ENCODE results near the gene CCNH.

The CCNH gene

DNA sequence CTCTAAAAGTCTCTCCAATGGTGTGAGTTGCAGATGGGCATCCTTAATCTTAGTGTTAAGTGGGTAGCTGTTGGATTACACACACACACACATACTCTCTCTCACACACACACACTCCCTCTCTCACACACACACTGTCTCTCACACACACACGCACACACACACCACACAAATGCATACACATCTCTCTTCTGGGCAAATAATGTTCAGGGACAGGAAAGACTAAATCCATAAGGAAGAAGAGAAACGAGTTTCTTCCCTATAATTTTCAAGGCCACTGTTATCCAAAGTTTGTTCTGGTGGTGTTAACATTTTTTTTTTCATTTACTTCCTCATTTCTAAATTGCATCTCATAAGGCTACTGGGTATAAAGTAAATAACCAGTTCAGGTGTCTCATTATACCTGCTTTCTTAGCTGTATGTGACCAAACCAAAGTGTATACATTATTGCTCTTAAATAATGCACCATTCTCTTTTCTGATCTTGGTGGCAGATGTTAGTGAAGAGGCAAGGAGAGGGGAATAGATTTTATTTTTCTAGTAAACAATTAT is 22.5 kb upstream of the CCNH start:
- Histone ChIP-seq H3K4me2 (ENCODE audit: low read depth, low read length) (no peak overlapping the region), H4K20me1 (ENCODE audit: insufficient read depth, low read length) (no peaks in the 10 kb centered on the region), H3K27me3 (replicated peaks; ENCODE audit: insufficient read depth, low read length) (no peaks in the 10 kb centered on the region), H3K4me3 (ENCODE audit: low read length) (no peak overlapping the region), H3K9me2 (replicated peaks; ENCODE audit: insufficient read depth, low read length) (no peaks in the 10 kb centered on the region), H3K9me3 (replicated peaks; ENCODE audit: insufficient read depth, low read length) (no peaks in the 10 kb centered on the region), H3K9ac (ENCODE audit: low read length) (no peak overlapping the region), H3K27ac (ENCODE audit: low read length) (no peak overlapping the region), H2AFZ (ENCODE audit: low read length) (no peak overlapping the region), H3F3A (ENCODE audit: insufficient read depth, low read length) (no peaks in the 10 kb centered on the region), H3K4me1 (ENCODE audit: low read length) (no peaks in the 10 kb centered on the region), H3K79me2 (ENCODE audit: low read length) (no peaks in the 10 kb centered on the region), H3K36me3 (replicated peaks; ENCODE audit: insufficient read depth, low read length) (no peaks in the 10 kb centered on the region)
- TF ChIP-seq CTCF (IDR thresholded peaks at IDR 0.05; ENCODE audit: low read length) (no peak), EZH2phosphoT487 (IDR thresholded peaks at IDR 0.05; ENCODE audit: low read length) (no peak), EZH2 (optimal IDR thresholded peaks at IDR 0.05; ENCODE audit: low read depth, low read length) (no peak)
- DNase-seq, result no peak

- H3K36me3 ChIP-seq (replicated peaks; ENCODE audit: insufficient read depth, low read length), result no peaks in the 10 kb centered on the region
- H3K9me3 ChIP-seq (replicated peaks; ENCODE audit: insufficient read depth, low read length), result no peaks in the 10 kb centered on the region
- no peaks in the 10 kb centered on the region for H3K9me2 ChIP-seq (replicated peaks; ENCODE audit: insufficient read depth, low read length)
- H2AFZ ChIP-seq (ENCODE audit: low read length), result no peak overlapping the region
- DNase-seq, result no peak
- no peak for TF ChIP-seq EZH2 (optimal IDR thresholded peaks at IDR 0.05; ENCODE audit: low read depth, low read length)
- TF ChIP-seq EZH2phosphoT487 (IDR thresholded peaks at IDR 0.05; ENCODE audit: low read length), result no peak
- no peak for TF ChIP-seq CTCF (IDR thresholded peaks at IDR 0.05; ENCODE audit: low read length)
- H3K27me3 ChIP-seq (replicated peaks; ENCODE audit: insufficient read depth, low read length), result no peaks in the 10 kb centered on the region
- no peaks in the 10 kb centered on the region for H4K20me1 ChIP-seq (ENCODE audit: insufficient read depth, low read length)
- no peaks in the 10 kb centered on the region for H3F3A ChIP-seq (ENCODE audit: insufficient read depth, low read length)
- H3K4me3 ChIP-seq (ENCODE audit: low read length), result no peak overlapping the region
- H3K4me2 ChIP-seq (ENCODE audit: low read depth, low read length), result no peak overlapping the region
- H3K9ac ChIP-seq (ENCODE audit: low read length), result no peak overlapping the region
- no peak overlapping the region for H3K27ac ChIP-seq (ENCODE audit: low read length)
- no peaks in the 10 kb centered on the region for H3K4me1 ChIP-seq (ENCODE audit: low read length)
- H3K79me2 ChIP-seq (ENCODE audit: low read length), result no peaks in the 10 kb centered on the region
Measured at GRCh38 chr5:87434461-87434860, 21.7 kb upstream of the CCNH start.

- no peaks in the 10 kb centered on the region for H4K20me1 ChIP-seq (ENCODE audit: insufficient read depth, low read length)
- no peaks in the 10 kb centered on the region for H3K9me2 ChIP-seq (replicated peaks; ENCODE audit: insufficient read depth, low read length)
- TF ChIP-seq EZH2 (optimal IDR thresholded peaks at IDR 0.05; ENCODE audit: low read depth, low read length), result no peak
- TF ChIP-seq EZH2phosphoT487 (IDR thresholded peaks at IDR 0.05; ENCODE audit: low read length), result no peak
- TF ChIP-seq CTCF (IDR thresholded peaks at IDR 0.05; ENCODE audit: low read length), result no peak
- no peak for DNase-seq
- H3K27me3 ChIP-seq (replicated peaks; ENCODE audit: insufficient read depth, low read length), result no peaks in the 10 kb centered on the region
- H3K4me3 ChIP-seq (ENCODE audit: low read length), result no peak overlapping the region
- no peak overlapping the region for H3K4me2 ChIP-seq (ENCODE audit: low read depth, low read length)
- no peaks in the 10 kb centered on the region for H3K9me3 ChIP-seq (replicated peaks; ENCODE audit: insufficient read depth, low read length)
- H3K4me1 ChIP-seq (ENCODE audit: low read length), result no peaks in the 10 kb centered on the region
- no peak overlapping the region for H3K27ac ChIP-seq (ENCODE audit: low read length)
- H3K9ac ChIP-seq (ENCODE audit: low read length), result no peak overlapping the region
- H3K36me3 ChIP-seq (replicated peaks; ENCODE audit: insufficient read depth, low read length), result no peaks in the 10 kb centered on the region
- no peaks in the 10 kb centered on the region for H3F3A ChIP-seq (ENCODE audit: insufficient read depth, low read length)
- H3K79me2 ChIP-seq (ENCODE audit: low read length), result no peaks in the 10 kb centered on the region
- no peak overlapping the region for H2AFZ ChIP-seq (ENCODE audit: low read length)
Measured at GRCh38 chr5:87433945-87434344, 21.2 kb upstream of the CCNH start.

All from MM.1S (cell line).